Activated CD4-positive, alpha-beta memory T cell treated with anti-CD3 and anti-CD28 coated beads for 36 hours (primary cell): ENCODE data around the gene SENP6. TPM values are rescaled to one million over a fixed set of nuclear protein-coding genes. Genes with fewer than 3 reads are reported as not detected.

ENCODE experiments used
- CTCF ChIA-PET: fragments of 350-600 bp; sonication (Branson Sonifier 250); formaldehyde crosslinking; loops from one replicate; lab custom pipeline; 2021; ENCODE audit warnings: antibody characterized with exemption, inconsistent platforms; lab: Charles Lee
- POLR2A ChIA-PET: fragments of 350-600 bp; sonication (Branson Sonifier 250); formaldehyde crosslinking; loops from one replicate; lab custom pipeline; 2021; ENCODE audit warnings: antibody characterized with exemption; lab: Charles Lee
- DNase-seq: peaks from one replicate; pipeline ENCODE4 v3.0.0-alpha.2; 2020
- H3K27ac Mint-ChIP-seq: one replicate; pipeline ENCODE4 v1.8.0; 2021; ENCODE audit warnings: mixed read lengths
- H3K27me3 Mint-ChIP-seq: one replicate; pipeline ENCODE4 v1.8.0; 2021; ENCODE audit warnings: mixed read lengths
- H3K36me3 Mint-ChIP-seq: one replicate; pipeline ENCODE4 v1.8.0; 2021; ENCODE audit warnings: mixed read lengths
- H3K4me1 Mint-ChIP-seq: one replicate; pipeline ENCODE4 v1.8.0; 2021; ENCODE audit warnings: low read depth, mixed read lengths
- H3K4me3 Mint-ChIP-seq: one replicate; pipeline ENCODE4 v1.8.0; 2021; ENCODE audit warnings: mild to moderate bottlenecking, mixed read lengths
- H3K9me3 Mint-ChIP-seq: one replicate; pipeline ENCODE4 v1.8.0; 2021; ENCODE audit warnings: mixed read lengths
- intact Hi-C: fragments of 100-400 bp; cut with micrococcal nuclease; formaldehyde crosslinking; loops from one replicate; pipeline ENCODE4 v1.15.1; 2023
- total RNA-seq, 2 experiments: library from RNA; stranded (reverse); gene quantifications; one replicate each; pipeline ENCODE4 v1.2.3, GENCODE V29; 2021

The SENP6 gene
- total RNA-seq, 2 experiments from 2014 or later, result 57.1 to 59.4 TPM

DNA sequence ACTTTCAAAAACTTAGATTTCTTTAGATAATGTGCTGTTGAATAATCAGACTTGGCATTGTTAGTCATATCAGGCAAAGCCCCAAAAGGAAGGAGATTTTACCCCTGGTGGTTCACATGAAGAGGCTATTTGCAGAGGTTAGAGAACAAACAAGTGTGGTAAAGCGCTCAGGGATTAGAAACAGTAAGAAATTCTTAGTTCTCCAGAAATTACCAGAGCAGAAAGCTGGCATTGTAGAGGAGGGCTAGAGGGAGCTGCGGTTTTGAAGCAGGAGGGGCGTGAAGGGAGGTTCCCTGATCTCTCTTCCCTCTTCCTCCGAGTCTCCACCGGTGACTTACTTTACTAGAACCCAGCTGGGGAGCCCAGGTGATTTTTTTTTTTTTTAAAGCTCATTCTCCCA lies 157.5 kb downstream of the SENP6 start:
- CTCF ChIA-PET, result no interaction called here
- Mint-ChIP-seq H3K4me3 (no peak overlapping the region), H3K9me3 (no peaks in the 10 kb centered on the region)

DNA sequence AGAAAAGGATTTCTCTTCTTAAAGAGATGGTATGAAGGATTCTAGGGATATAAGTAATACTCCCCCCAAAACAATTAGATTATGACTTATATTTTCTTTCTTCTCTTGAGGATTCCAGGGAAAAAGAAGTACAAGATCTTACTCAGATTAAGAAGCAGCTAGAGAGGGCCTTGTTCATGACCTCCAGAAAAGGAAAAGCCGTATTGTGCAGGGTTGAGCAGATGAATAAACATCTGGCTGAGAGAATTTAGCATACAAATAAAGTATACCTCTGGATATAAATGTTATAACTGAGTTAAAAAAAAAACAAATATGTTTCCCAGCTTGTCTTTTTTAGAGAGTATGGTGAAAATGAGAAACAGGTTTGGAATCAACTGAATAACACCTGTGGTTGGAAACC lies 158.6 kb downstream of the SENP6 start:
- H3K9me3 Mint-ChIP-seq, result no peaks in the 10 kb centered on the region
- DNase-seq, result no peak
- no peak overlapping the region for H3K27ac Mint-ChIP-seq
- H3K27me3 Mint-ChIP-seq, result peaks cover 1% of the 10 kb centered on the region
- intact Hi-C loops, result no loop called here
- POLR2A ChIA-PET, result no interaction called here
- H3K36me3 Mint-ChIP-seq, result no peaks in the 10 kb centered on the region
- no peak overlapping the region for H3K4me3 Mint-ChIP-seq
- CTCF ChIA-PET, result no interaction called here
- H3K4me1 Mint-ChIP-seq, result no peaks in the 10 kb centered on the region

More for the DNA sequence above, 157.5 kb downstream of the SENP6 start:
- DNase-seq, result no peak
- Mint-ChIP-seq H3K36me3 (no peaks in the 10 kb centered on the region), H3K27ac (no peak overlapping the region), H3K4me1 (no peaks in the 10 kb centered on the region), H3K27me3 (peaks cover 1% of the 10 kb centered on the region)
- intact Hi-C loops, result no loop called here
- POLR2A ChIA-PET, result no interaction called here

DNA sequence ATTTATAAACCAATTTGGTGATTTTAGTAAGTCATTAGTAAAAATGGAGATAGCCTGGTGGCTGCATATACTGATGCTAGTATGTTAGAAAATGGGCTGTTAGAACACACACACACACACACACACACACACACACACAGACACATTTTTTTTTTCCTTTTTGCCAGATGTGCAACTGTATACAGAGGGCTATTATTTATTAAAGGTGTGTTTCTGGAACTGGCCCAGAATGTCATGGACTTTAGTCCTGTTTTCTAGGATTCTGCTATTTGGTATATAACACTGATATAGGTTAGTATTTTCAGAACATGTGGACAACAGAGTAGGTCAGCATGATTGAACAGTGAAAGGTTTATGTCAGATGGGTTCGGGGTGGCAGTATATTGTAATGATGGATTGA lies 159.8 kb downstream of the SENP6 start:
- Mint-ChIP-seq H3K4me3 (no peak overlapping the region), H3K9me3 (no peaks in the 10 kb centered on the region), H3K4me1 (no peaks in the 10 kb centered on the region), H3K36me3 (no peaks in the 10 kb centered on the region), H3K27me3 (peaks cover 1% of the 10 kb centered on the region), H3K27ac (no peak overlapping the region)
- DNase-seq, result no peak
- ChIA-PET CTCF (no interaction called here), POLR2A (no interaction called here)
- intact Hi-C loops, result no loop called here

DNA sequence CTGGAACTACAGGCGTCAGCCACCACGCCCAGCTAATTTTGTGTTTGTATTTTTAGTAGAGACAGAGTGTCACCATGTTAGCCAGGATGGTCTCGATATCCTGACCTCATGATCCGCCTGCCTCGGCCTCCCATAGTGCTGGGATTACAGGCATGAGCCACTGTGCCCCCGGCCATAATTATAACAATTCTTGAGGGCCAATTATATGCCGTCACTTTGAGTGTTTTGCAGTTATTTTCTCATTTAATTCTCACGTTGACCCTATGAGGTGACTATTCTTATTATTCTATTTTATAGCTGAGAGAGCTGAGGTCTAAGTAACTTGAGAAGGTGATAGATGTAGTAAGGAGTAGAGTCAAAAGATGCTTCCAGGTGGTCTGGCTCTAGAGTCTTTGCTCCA lies 160.4 kb downstream of the SENP6 start:
- intact Hi-C loops, result no loop called here
- H3K27ac Mint-ChIP-seq, result no peak overlapping the region
- H3K36me3 Mint-ChIP-seq, result no peaks in the 10 kb centered on the region
- peaks cover 1% of the 10 kb centered on the region for H3K27me3 Mint-ChIP-seq
- CTCF ChIA-PET, result no interaction called here
- POLR2A ChIA-PET, result no interaction called here
- no peaks in the 10 kb centered on the region for H3K4me1 Mint-ChIP-seq
- H3K4me3 Mint-ChIP-seq, result no peak overlapping the region
- no peak for DNase-seq
- no peaks in the 10 kb centered on the region for H3K9me3 Mint-ChIP-seq

DNA sequence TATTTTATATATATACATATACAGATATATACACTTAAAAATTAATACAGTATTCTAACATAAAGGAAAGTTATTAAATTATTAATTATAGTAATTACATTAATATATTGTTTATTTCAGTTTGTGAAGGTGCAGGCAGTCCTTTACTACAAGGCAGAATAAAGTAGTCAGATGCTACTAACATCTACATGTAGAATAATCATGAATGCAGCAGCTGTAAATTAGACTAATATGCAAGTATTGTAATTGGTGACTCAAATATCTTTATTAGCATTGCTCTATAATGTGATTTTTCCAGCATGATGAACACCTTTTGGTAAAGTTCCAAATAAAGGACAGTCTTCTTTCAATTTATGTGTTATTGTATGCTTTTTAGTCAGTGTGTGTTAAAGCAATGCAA lies 164.7 kb downstream of the SENP6 start:
- H3K27me3 Mint-ChIP-seq, result no peaks in the 10 kb centered on the region
- POLR2A ChIA-PET, result no interaction called here
- intact Hi-C loops, result no loop called here
- H3K4me1 Mint-ChIP-seq, result no peaks in the 10 kb centered on the region
- H3K4me3 Mint-ChIP-seq, result no peak overlapping the region
- no peak overlapping the region for H3K27ac Mint-ChIP-seq
- no peaks in the 10 kb centered on the region for H3K36me3 Mint-ChIP-seq
- no peaks in the 10 kb centered on the region for H3K9me3 Mint-ChIP-seq
- no peak for DNase-seq
- CTCF ChIA-PET, result no interaction called here

Other genes starting within 250 kb of the SENP6 start
- not detected for gene FILIP1, start 108.1 kb upstream of the SENP6 start, total RNA-seq
- gene MYO6, start 147.4 kb downstream of the SENP6 start, total RNA-seq, result 1 to 10 TPM; 6.1 to 6.4 TPM